ENCODE measurements around the gene D2HGDH.

DNA sequence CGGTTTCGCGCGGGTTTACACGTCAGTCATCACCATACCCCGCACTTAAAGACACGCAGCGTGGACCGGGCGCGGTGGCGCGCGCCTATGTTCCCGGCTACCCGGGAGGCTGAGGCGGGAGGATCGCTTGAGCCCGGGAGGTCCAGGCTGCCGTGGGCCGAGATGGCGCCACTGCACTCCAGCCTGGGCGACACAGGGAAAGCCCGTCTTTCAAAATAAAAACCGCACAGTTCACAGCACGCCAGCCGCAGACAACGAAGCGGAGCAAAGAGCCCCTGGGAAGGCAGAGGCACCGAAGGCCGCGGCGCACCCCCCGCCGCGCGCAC, 48.1 kb upstream of the D2HGDH start:
- TF ChIP-seq POLR2A (IDR thresholded peaks at IDR 0.05) (no peak), POLR2AphosphoS5 (IDR thresholded peaks at IDR 0.05) (no peak)

Measured in prostate gland (tissue), 1 donor.